Hepatocyte (in vitro differentiated cells): ENCODE data around the gene CTPS2. TPM values are rescaled to one million over a fixed set of nuclear protein-coding genes. Genes with fewer than 3 reads are reported as not detected.

Experiments used
- DNase-seq: peaks from one replicate; pipeline ENCODE4 v3.0.0-alpha.2; 2016; ENCODE audit warnings: low spot score
- H2AFZ ChIP-seq: fragments of 200-600 bp; sonication (generic); 2 replicates; pipeline ENCODE4 v1.6.0; 2016; ENCODE audit warnings: antibody characterized with exemption, mild to moderate bottlenecking
- H3K27ac ChIP-seq: fragments of 200-600 bp; sonication (generic); 2 replicates; pipeline ENCODE4 v1.5.1; 2016; ENCODE audit warnings: mild to moderate bottlenecking
- H3K27me3 ChIP-seq: fragments of 200-600 bp; sonication (generic); 2 replicates; pipeline ENCODE4 v1.6.1; 2016
- H3K36me3 ChIP-seq: fragments of 200-600 bp; sonication (generic); replicated peaks from 2 replicates; pipeline ENCODE4 v1.5.1; 2016; ENCODE audit warnings: low read depth; ENCODE audit not compliant: insufficient read depth
- H3K4me1 ChIP-seq: fragments of 200-600 bp; sonication (generic); 2 replicates; pipeline ENCODE4 v1.5.1; 2016; ENCODE audit warnings: mild to moderate bottlenecking, moderate library complexity; ENCODE audit not compliant: insufficient read depth
- H3K4me2 ChIP-seq: fragments of 200-600 bp; sonication (generic); 2 replicates; pipeline ENCODE4 v1.6.0; 2016
- H3K4me3 ChIP-seq: fragments of 200-600 bp; sonication (generic); 2 replicates; pipeline ENCODE4 v1.5.1; 2016; ENCODE audit warnings: mild to moderate bottlenecking
- H3K79me2 ChIP-seq: fragments of 200-600 bp; sonication (generic); 2 replicates; pipeline ENCODE4 v1.6.0; 2017; ENCODE audit warnings: mild to moderate bottlenecking
- H3K9me2 ChIP-seq: fragments of 200-600 bp; sonication (generic); replicated peaks from 2 replicates; pipeline ENCODE4 v1.6.0; 2017; ENCODE audit warnings: mild to moderate bottlenecking; ENCODE audit not compliant: insufficient read depth
- H3K9me3 ChIP-seq: fragments of 200-600 bp; sonication (generic); 2 replicates; pipeline ENCODE4 v1.5.1; 2016; ENCODE audit warnings: low read depth, mild to moderate bottlenecking
- H4K20me1 ChIP-seq: fragments of 200-600 bp; sonication (generic); 2 replicates; pipeline ENCODE4 v1.6.0; 2016; ENCODE audit warnings: mild to moderate bottlenecking; ENCODE audit not compliant: insufficient read depth, poor library complexity, severe bottlenecking
- CTCF ChIP-seq: fragments of 200-600 bp; sonication (generic); IDR thresholded peaks from 2 replicates; pipeline ENCODE4 v1.5.1; 2016; ENCODE audit warnings: antibody characterized with exemption, mild to moderate bottlenecking; ENCODE audit not compliant: poor library complexity
- EZH2 ChIP-seq: fragments of 200-600 bp; sonication (generic); IDR thresholded peaks from 2 replicates; pipeline ENCODE4 v1.6.1; 2016; ENCODE audit warnings: antibody characterized with exemption, mild to moderate bottlenecking, borderline replicate concordance
- EZH2phosphoT487 ChIP-seq: fragments of 200-600 bp; sonication (generic); IDR thresholded peaks from one replicate; pipeline ENCODE4 v1.6.1; 2018; ENCODE audit warnings: antibody characterized with exemption, mild to moderate bottlenecking, low read depth, moderate library complexity; ENCODE audit not compliant: unreplicated experiment, severe bottlenecking
- whole genome bisulfite sequencing: methylation state at CpG from one replicate; pipeline ENCODE4 v1.1.6; 2016; ENCODE audit warnings: low lambda C conversion rate; ENCODE audit errors: missing lambda C conversion rate; 5-methylcytosine and 5-hydroxymethylcytosine counted together
- polyA plus RNA-seq: library from polyadenylated mRNA; unstranded; fragments of >200 nt; fragmentation: Nextera tagmentation; extraction: Ambion mirVana; gene quantifications from 2 replicates; pipeline ENCODE4 v1.2.1, GENCODE V29; 2016
- total RNA-seq: library from RNA; depleted of rRNA; stranded (reverse); fragments of >200 nt; gene quantifications from 2 replicates; pipeline ENCODE4 v1.2.3, GENCODE V29; 2014

Gene CTPS2
- total and polyA plus RNA-seq, 2 experiments from 2014 or later: 26.2 to 55.7 TPM

- WGBS: 81% methylated on average over 4 of the region's 4 CpGs
- Histone ChIP-seq H3K36me3 (no peaks in the 10 kb centered on the region), H3K4me2 (no peak within 1 kb of the TSS), H4K20me1 (no peaks in the 10 kb centered on the region), H2AFZ (no peak within 1 kb of the TSS), H3K9me2 (no peaks in the 10 kb centered on the region), H3K4me1 (peaks cover 4% of the 10 kb centered on the region), H3K27me3 (no peaks in the 10 kb centered on the region), H3K27ac (peak within 1 kb of the TSS; percentile 15), H3K79me2 (peaks cover 3% of the 10 kb centered on the region), H3K4me3 (no peak within 1 kb of the TSS), H3K9me3 (no peaks in the 10 kb centered on the region)
- DNase-seq: no peak
- TF ChIP-seq EZH2phosphoT487 (no peak), EZH2 (no peak), CTCF (no peak)
Measured at GRCh38 chrX:16649858-16650257, 62.6 kb downstream of the CTPS2 start, which contains the start of gene S100G. S100G (plus strand) TSS chrX:16650158; CDS start chrX:16651007, 849 bp downstream.

- Histone ChIP-seq H3K4me1 (peaks cover 9% of the 10 kb centered on the region), H3K79me2 (peaks cover 3% of the 10 kb centered on the region), H3K36me3 (no peaks in the 10 kb centered on the region), H3K9me3 (no peaks in the 10 kb centered on the region), H2AFZ (no peak overlapping the region), H3K4me3 (no peak overlapping the region), H4K20me1 (no peaks in the 10 kb centered on the region), H3K27ac (peak overlapping the region; percentile 90), H3K9me2 (no peaks in the 10 kb centered on the region), H3K27me3 (no peaks in the 10 kb centered on the region), H3K4me2 (peak overlapping the region; percentile 53)
- TF ChIP-seq EZH2: no peak
- no peak for TF ChIP-seq CTCF
- TF ChIP-seq EZH2phosphoT487: no peak
- DNase-seq: peak; percentile 26
- 58% methylated on average over 4 of the region's 4 CpGs for WGBS
Measured at GRCh38 chrX:16646366-16647138, 65.9 kb downstream of the CTPS2 start.

- 73% methylated on average over 5 of the region's 5 CpGs for WGBS
- H3K27me3 ChIP-seq: no peaks in the 10 kb centered on the region
- no peak for DNase-seq
- no peaks in the 10 kb centered on the region for H4K20me1 ChIP-seq
- no peak overlapping the region for H3K4me2 ChIP-seq
- peak overlapping the region; percentile 10 for H3K27ac ChIP-seq
- TF ChIP-seq EZH2 (no peak), CTCF (no peak), EZH2phosphoT487 (no peak)
- no peaks in the 10 kb centered on the region for H3K79me2 ChIP-seq
- no peaks in the 10 kb centered on the region for H3K36me3 ChIP-seq
- peaks cover 9% of the 10 kb centered on the region for H3K4me1 ChIP-seq
- H3K4me3 ChIP-seq: no peak overlapping the region
- no peaks in the 10 kb centered on the region for H3K9me2 ChIP-seq
- H2AFZ ChIP-seq: no peak overlapping the region
- no peaks in the 10 kb centered on the region for H3K9me3 ChIP-seq
Measured at GRCh38 chrX:16643176-16643575, 69.3 kb downstream of the CTPS2 start.
